AG09319 (cell line): ENCODE data around the gene PLA2R1.

ENCODE experiments used
- DNase-seq: peaks from one replicate; pipeline ENCODE4 v3.0.0-alpha.2; 2010; ENCODE audit warnings: low read depth; ENCODE audit errors: extremely low read depth
- TF ChIP-seq, protein P1 (sequence below): IDR thresholded peaks from 2 replicates; pipeline ENCODE4 v1.5.1; 2011; ENCODE audit warnings: low read depth, mild to moderate bottlenecking, inconsistent platforms, low read length, moderate library complexity

PLA2R1 gene

DNA sequence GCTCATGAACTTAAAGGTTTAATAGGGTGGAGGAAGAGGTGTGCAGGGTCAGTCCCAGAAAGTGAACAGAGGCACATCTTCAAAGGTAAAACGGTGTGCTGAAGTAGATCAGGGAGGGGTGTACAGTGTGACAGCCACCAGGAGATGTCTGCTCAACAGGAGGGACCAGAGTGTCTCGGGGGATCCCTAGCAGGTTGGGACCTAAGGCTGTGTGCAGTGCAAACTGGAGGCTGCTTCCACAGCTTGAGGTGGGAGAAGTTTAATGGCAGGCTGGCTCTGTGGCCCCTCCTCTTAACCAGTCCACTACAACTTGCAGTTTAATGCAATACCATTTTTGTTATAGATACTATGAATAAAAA is 33.2 kb downstream of the PLA2R1 start:
- DNase-seq = no peak
- TF ChIP-seq, protein P1, sequence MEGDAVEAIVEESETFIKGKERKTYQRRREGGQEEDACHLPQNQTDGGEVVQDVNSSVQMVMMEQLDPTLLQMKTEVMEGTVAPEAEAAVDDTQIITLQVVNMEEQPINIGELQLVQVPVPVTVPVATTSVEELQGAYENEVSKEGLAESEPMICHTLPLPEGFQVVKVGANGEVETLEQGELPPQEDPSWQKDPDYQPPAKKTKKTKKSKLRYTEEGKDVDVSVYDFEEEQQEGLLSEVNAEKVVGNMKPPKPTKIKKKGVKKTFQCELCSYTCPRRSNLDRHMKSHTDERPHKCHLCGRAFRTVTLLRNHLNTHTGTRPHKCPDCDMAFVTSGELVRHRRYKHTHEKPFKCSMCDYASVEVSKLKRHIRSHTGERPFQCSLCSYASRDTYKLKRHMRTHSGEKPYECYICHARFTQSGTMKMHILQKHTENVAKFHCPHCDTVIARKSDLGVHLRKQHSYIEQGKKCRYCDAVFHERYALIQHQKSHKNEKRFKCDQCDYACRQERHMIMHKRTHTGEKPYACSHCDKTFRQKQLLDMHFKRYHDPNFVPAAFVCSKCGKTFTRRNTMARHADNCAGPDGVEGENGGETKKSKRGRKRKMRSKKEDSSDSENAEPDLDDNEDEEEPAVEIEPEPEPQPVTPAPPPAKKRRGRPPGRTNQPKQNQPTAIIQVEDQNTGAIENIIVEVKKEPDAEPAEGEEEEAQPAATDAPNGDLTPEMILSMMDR = no peak

DNA sequence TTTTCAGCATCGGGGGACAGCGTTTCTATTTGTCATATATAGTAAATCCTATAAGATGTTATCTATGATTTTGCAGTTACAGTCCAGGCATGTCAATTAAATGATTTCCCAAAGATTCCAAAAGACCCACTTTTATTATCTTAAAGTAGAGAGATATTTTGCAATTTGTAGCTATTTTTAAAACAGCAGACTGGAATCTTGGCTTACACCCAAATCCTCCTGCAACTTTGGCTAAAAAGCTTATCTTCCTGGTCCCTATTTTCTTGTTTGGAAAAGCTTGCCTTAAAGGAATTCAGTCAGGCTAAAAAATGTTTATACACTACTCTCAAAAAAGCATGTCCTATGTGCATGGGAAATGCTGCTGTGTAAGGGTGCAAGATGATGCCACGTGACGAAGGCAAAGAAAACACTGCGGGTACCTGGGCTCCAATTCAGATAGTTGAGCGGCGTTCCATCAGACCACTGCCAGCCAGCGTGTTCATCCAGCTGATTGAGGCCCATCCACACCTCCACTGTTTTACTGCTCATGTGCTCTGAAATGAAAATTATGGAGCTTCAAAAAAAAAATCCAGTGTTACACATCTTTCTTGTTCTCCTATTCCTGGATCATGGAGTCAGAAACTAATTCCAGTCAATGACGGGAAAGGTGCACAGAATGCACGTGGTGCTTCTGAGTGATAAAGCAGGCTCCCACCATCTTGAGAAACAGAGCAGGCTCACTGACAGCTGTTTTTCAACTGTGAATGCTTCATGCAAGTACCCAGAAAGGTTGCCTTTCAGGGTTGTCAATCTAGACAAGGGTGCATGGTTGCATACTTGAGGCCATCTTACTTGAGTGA is 33.8 kb downstream of the PLA2R1 start:
- TF ChIP-seq, protein P1 = no peak
- DNase-seq = peak; percentile 29

DNA sequence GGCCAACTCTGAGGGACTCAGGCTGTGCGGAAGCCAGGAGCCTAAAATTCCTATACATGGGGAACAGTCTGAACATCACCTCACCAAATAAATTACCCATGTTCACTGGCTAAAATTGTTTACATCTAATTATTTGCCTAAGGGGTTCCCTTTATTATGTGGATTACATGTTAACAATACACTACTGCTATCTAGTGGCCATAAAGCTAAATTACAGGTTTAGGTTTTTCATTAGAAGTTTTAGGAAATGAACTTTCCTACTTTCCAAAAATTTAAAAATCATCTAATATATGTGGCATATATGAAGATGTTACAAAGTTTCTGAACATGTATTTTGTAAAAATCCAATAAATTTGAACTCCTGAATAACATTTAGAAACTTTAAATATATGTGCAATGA is 40.3 kb downstream of the PLA2R1 start:
- TF ChIP-seq, protein P1 = peak; percentile 1; the same call in 1 of the 2 replicates
- DNase-seq = no peak

DNA sequence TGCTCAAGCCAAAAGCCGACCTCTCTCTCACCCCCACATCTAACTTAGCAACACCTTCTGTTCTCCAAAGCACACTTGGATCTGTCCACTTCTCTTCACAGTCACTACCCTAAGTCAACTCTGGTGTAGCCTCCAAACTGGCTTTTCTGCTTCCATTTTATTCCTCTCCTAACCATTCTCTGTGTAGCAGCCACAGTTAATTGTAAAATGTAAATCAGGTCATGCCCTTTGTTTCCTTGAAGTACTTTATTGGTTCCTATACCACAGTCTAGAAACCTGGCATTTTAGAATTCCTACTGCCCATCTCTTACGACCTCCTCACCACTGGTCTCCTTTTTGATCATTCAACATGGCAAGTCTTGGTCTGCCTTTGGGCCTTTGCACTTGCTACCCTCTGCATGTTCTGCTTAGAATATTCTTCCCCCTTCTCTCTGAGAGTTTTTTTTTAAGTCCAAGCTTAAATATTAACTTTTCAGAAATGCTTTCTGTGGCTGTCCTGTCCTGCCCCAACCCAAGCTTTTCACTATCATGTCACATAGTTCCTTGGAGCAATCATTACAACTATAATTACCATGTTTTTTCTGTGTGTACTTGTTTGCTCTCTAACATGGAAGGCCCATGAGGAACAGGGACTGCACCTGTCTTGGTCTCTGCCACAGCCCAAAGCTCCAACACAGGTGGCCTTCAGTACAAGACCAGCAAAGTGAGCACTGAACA is 42.9 kb downstream of the PLA2R1 start:
- DNase-seq = no peak
- TF ChIP-seq, protein P1 = no peak

DNA sequence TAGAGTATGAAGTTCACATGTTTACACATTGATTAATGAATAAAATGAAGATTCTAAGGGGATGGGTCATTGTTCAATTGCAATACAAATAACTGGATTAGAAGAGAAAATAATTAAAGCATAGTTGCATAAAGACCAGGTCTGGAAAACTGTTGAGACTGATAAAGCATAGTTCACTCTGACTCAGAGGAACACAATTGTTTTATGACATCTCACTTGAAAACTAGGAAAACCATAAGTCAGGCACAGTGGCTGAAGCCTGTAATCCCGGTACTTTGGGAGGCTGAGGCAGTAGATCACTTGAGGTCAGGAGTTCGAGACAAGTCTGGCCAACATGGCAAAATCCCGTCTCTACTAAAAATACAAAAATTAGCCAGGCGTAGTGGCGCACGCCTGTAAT is 46.7 kb downstream of the PLA2R1 start:
- no peak for DNase-seq
- TF ChIP-seq, protein P1 = no peak

DNA sequence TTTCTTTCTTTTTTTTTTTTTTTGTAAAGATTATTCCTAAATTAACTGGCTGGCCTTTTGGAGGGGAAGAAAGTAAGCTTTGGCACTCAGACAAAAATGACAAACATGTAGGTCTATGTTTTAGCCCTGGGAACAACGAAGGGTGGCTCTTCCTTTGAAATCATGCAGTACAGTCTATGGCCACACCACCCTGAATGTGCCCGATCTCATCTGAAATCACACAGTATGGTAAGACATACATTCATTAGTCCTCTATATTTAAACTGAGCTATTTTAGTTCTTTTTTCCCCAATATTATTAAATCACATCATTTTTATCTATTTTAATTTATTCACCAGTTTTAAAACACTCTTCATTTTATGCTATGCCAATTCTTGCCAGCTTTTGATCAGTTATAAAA is 48.2 kb downstream of the PLA2R1 start:
- no peak for DNase-seq
- TF ChIP-seq, protein P1 = no peak

DNA sequence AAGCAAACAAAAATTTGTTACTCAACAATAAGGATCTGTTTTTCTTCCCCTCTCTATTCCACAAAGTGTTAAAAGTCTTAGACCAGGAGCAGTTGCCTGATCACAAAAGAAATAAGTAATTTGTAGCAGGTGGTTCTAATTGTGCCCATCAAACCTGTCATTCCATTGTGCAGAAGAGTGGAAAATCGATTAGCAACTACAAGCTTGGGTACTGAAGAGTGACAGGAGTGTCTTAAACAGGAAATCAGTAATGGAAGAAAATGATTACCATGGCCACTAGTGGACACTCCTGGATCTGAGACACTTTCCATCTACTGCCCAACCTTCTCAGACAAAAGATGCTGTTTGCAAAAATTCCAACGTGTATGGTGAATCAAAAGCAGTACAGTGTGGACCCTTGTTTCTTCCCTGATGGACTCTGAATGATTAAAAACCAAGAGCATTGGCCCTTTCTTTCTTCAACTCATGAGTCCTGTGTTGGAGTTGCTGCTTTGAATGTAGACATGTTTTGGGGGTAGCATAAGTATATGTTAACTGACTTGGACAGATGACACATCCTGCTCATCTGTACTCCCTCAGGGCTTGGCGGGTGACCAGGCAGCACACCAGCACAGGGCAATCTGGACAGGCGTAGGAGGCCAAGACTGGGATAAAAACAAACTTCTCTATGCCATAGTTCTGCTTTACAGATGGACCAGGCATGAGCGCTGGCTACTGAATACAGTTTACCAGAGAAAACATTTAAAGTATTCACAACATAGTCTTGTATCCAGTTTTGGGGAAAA is 51.9 kb downstream of the PLA2R1 start:
- TF ChIP-seq, protein P1 = no peak; the same call in 1 of the 2 replicates
- DNase-seq = peak; percentile 29
